ENCODE results near the gene ACSS1.

The ACSS1 gene

GRCh38 chr20:25047766-25048165, 10.2 kb downstream of the ACSS1 start:
- Histone ChIP-seq H3K27me3 (ENCODE audit: insufficient read depth, low read depth, severe bottlenecking) (no peaks in the 10 kb centered on the region), H3K27ac (no peak overlapping the region), H3K4me3 (ENCODE audit: low read depth, low read length) (no peak overlapping the region), H3K9me3 (ENCODE audit: severe bottlenecking) (no peaks in the 10 kb centered on the region), H3K36me3 (no peaks in the 10 kb centered on the region)
- TF ChIP-seq CTCF (IDR thresholded peaks at IDR 0.05; ENCODE audit: low read depth, low read length): no peak
- DNase-seq: no peak

GRCh38 chr20:25046736-25047666, 10.9 kb downstream of the ACSS1 start:
- Histone ChIP-seq H3K9me3 (ENCODE audit: severe bottlenecking) (no peaks in the 10 kb centered on the region), H3K36me3 (no peaks in the 10 kb centered on the region), H3K27me3 (ENCODE audit: insufficient read depth, low read depth, severe bottlenecking) (no peaks in the 10 kb centered on the region), H3K4me3 (ENCODE audit: low read depth, low read length) (no peak overlapping the region), H3K27ac (no peak overlapping the region)
- TF ChIP-seq CTCF (IDR thresholded peaks at IDR 0.05; ENCODE audit: low read depth, low read length): no peak
- no peak for DNase-seq

GRCh38 chr20:25046181-25046641, 11.7 kb downstream of the ACSS1 start:
- TF ChIP-seq CTCF (IDR thresholded peaks at IDR 0.05; ENCODE audit: low read depth, low read length): no peak
- H3K4me3 ChIP-seq (ENCODE audit: low read depth, low read length): no peak overlapping the region
- H3K36me3 ChIP-seq: no peaks in the 10 kb centered on the region
- no peak overlapping the region for H3K27ac ChIP-seq
- no peaks in the 10 kb centered on the region for H3K27me3 ChIP-seq (ENCODE audit: insufficient read depth, low read depth, severe bottlenecking)
- H3K9me3 ChIP-seq (ENCODE audit: severe bottlenecking): no peaks in the 10 kb centered on the region
- DNase-seq: no peak

GRCh38 chr20:25045343-25045712, 12.6 kb downstream of the ACSS1 start:
- Histone ChIP-seq H3K27ac (no peak overlapping the region), H3K27me3 (ENCODE audit: insufficient read depth, low read depth, severe bottlenecking) (no peaks in the 10 kb centered on the region), H3K4me3 (ENCODE audit: low read depth, low read length) (no peak overlapping the region), H3K9me3 (ENCODE audit: severe bottlenecking) (no peaks in the 10 kb centered on the region), H3K36me3 (no peaks in the 10 kb centered on the region)
- no peak for DNase-seq
- TF ChIP-seq CTCF (IDR thresholded peaks at IDR 0.05; ENCODE audit: low read depth, low read length): no peak

GRCh38 chr20:25044660-25045342, 13.1 kb downstream of the ACSS1 start:
- TF ChIP-seq CTCF (IDR thresholded peaks at IDR 0.05; ENCODE audit: low read depth, low read length): no peak
- DNase-seq: peak; percentile 44
- no peak overlapping the region for H3K4me3 ChIP-seq (ENCODE audit: low read depth, low read length)

More at GRCh38 chr20:25044660-25045342, 13.1 kb downstream of the ACSS1 start:
- Histone ChIP-seq H3K36me3 (no peaks in the 10 kb centered on the region), H3K27me3 (ENCODE audit: insufficient read depth, low read depth, severe bottlenecking) (no peaks in the 10 kb centered on the region), H3K27ac (no peak overlapping the region), H3K9me3 (ENCODE audit: severe bottlenecking) (no peaks in the 10 kb centered on the region)

Measured in WERI-Rb-1 (cell line).